CD4-positive, alpha-beta T cell treated with Interleukin-21 for 1 hour (primary cell): ENCODE measurements around the gene PILRA.
A peak's percentile ranks its signal among the peaks of the same experiment; 100 is the strongest.
"Not testable (repeated sequence)": the region's sequence is repeated elsewhere in the genome, so short reads cannot be mapped to it uniquely, and the experiment has no call there.

Experiments used
- DNase-seq: peaks from one replicate; pipeline ENCODE4 v3.0.0-alpha.2; 2020

The PILRA gene

GRCh38 chr7:100373261-100373831 lies at the start of gene PILRA:
Gene PILRA, plus strand, starts transcription at chr7:100373487. Its CDS starts 170 bp downstream, at chr7:100373657.
- no peak for DNase-seq

DNA sequence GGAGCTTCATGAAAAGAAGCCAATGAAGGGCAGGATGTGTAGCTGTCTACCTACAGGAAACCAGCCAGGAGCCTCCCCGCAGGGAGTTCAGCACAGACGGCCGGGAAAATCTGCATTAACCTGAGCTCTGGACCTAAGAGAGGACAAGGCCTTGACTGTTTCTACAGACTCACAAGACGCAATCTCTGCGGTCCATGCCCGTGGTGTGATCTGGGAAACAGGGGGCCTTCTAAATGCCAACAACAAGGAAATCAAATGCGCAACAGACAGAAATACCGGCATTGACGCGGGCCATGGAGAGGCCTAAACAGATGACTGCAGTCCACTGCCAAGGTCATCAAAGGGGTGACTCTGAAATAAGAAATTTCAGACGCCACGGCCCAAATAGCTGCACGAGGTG lies 49.1 kb upstream of the PILRA start:
- not testable (repeated sequence) for DNase-seq

- DNase-seq, result not testable (repeated sequence)
Measured at GRCh38 chr7:100325671-100326070, 47.6 kb upstream of the PILRA start.

DNA sequence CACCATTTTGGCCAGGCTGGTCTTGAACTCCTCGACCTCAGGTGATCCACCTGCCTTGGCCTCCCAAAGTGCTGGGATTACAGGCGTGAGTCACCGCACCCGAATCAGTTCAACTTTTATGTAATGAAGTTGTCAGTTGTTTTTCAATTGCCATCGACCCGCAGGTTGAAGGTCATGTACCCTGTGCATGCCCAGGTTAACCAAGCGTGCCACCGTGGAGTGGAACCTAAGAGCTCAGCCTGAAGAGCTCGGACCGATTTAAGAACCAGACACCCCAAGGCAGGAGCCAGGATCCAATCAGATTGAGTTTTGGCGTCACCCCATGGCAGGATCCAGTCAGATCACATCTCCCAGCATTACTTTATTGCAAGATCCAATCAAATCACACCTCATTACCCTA lies 46.4 kb upstream of the PILRA start:
- not testable (repeated sequence) for DNase-seq

DNA sequence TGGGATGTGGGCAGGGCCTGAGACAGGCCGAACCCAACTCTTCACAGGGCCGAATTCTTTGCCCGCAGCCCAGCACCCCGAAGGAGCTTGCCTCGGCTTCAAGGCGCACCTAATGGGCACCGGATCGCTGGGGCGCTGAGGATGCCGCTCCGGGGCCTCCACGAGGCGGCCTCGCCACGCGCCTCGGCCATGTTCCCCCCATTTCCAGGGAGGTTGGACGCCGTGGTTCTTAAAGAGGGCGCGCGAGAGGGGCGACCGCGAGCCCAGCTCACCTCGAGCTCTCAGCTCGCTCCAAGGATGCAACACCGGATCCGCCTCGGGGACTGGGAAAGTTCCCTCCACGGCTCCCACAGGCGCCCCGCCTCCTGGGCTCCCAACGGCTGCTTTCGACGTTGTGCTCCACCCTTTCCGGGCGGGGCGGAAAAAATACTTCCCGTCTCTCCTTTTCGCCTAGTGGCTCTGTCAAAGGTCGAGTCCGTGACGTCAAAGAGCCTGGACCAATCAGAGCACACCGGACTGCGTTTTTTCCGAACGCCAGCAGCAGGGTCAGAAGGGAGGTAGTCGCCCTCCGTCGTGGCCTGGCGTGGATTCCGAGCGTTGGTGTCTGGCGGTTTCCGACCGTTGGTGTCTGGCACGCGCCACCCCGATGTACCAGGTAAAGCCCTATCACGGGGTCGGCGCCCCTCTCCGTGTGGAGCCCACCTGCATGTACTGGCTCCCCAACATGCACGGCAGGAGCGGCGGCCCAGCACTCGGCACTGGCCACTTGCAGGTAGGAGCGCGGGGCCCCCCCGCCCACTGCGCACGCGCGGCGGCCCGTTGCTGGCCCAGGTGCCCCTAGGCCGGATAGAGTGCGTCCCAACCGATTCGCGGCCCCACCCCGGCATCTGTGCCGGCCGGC lies 37.5 kb upstream of the PILRA start:
- DNase-seq, result peak; percentile 92

GRCh38 chr7:100338083-100338696 lies 35.1 kb upstream of the PILRA start:
- DNase-seq, result not testable (repeated sequence)

GRCh38 chr7:100341286-100341685 lies 32.0 kb upstream of the PILRA start:
- not testable (repeated sequence) for DNase-seq

DNA sequence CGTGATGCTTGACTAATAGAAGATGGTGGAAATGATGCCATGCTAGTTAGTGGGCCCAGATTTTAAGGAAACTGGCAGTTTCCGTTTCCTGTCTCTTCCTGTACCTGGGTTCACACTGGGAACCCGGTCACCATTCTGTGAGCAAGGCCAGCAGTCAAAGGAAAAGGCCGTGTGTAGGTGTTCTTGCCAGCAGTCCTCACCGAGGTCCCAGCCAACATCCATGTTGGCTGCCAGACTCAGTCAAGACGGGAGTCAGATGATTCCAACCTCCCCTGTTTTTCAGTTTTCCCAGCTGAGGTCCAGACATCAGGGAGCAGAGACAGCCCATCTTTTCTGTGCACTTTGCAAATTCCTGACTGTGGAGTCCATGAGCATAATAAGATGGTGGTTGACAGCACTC lies 30.5 kb upstream of the PILRA start:
- no peak for DNase-seq

DNA sequence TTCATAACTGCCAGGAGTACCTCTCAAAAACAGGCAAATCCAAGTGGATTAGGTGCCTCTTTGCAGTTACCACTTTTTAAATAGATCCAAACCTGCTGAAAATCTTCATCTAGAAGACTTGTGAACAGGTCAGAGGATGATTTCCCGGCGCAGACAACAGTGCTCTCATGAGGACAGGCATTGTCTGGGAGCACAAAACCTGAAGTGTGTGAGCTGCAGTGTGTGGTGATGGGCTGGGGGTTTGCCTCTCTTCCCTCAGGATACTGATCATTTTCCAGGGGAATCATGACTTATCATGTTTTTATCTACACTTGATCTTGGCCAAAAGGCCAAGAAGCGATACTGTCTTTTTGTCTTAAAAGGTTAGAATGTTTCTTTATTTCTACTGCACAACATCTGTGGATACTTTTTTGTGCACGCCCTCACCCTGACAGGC lies 29.1 kb upstream of the PILRA start:
- not testable (repeated sequence) for DNase-seq

GRCh38 chr7:100344560-100345287 lies 28.6 kb upstream of the PILRA start:
- DNase-seq, result peak; percentile 97

- DNase-seq, result peak; percentile 80
Measured at GRCh38 chr7:100345288-100345672, 28.0 kb upstream of the PILRA start.

GRCh38 chr7:100346921-100347320 lies 26.4 kb upstream of the PILRA start:
- DNase-seq, result no peak

DNA sequence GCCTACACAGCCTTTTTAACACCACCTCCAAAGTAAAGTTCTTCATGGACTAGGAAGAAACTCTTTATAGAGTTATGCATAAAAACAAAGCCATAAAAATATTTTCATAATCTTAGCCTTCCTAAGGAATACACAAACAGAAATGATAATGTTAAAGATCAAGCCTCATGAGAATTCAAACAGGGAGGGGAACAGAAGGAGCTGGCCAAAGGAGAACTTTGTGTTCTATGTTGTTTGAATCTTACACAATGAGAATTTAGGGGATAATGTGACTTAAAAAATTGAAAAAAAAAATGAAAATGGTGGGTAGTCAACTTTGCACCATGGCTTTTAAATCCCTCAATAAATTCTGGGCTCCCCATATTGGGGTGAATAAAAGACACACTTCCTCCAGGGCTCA lies 24.5 kb upstream of the PILRA start:
- no peak for DNase-seq

- no peak for DNase-seq
Measured at GRCh38 chr7:100349757-100350156, 23.5 kb upstream of the PILRA start.

DNA sequence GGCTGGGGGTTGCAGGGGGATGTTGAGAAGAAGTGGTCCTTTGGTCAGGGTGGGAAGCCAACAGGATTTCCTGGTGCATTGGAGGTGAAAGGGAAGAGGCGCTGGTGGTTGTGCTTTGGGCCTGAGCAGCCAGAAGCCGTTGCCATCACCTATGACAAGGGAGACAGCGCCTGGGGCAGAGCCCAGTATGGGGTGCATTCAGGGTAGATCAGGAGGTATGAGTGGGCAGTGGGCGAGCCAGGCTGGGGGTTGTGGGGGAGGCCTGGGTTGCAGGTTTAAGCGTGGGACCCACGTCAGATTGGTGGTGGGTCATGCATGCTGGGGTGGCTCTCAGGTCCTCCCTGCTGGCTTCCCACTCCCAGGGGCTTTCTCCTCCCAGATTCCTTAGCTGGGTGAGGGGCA lies 21.6 kb upstream of the PILRA start:
- DNase-seq, result no peak

GRCh38 chr7:100352230-100352781 lies 21.0 kb upstream of the PILRA start:
- DNase-seq, result not testable (repeated sequence)

DNA sequence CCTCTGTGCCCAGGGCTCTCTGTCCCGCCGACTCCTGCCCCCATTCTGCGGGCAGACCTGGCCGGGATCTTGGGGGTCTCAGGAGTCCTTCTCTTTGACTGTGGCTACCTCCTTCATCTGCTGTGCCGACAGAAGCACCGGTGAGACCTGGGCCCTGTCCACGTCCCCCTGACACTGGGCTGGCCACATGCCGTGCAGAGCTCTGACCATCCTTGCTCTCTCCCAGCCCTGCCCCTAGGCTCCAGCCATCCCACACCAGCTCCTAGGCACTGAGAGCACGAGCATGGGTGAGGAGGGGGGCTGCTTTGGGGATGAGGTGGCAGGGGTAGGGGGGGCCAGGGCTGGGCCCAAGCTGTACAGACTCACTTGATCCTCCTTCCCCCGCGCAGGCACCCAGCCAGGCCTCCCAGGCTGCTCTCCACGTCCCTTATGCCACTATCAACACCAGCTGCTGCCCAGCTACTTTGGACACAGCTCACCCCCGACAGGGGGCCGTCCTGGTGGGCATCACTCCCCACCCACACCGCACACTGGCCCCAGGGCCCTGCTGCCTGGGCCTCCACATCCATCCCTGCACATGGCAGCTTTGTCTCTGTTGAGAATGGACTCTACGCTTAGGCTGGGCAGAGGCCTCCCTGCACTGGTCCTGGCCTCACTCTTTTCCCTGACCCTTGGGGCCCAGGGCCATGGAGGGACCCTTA lies 20.2 kb upstream of the PILRA start:
- DNase-seq, result no peak

DNA sequence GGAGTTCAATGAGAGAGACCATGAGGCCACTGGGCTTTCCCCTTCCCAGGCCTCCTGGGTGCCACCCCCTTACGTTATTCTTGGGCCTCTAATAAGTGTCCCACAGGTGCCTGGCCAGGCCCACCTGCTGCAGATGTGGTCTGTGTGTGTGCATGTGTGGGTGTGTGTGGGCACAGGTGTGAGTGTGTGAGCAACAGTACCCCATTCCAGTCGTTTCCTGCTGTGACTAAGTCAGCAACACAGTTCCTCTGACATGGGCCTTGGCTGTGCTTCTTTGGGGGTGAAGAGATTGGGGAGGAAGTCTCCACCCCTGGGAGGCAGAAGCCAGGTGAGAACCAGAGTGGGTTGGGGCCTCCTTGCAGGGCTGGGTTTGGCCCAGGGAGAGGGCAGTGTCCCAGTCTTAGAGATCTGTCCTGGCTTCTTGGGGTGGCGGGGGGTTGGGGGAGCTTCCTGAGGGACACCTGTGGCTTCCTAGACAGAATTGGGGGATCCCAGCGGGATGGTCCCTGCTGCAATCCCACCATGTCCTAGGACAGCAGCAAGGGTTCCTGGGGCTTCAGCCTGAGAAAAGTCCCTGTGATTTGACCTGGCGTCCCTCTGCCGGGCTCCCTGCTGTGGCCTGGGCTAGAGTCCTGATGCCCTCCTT lies 19.5 kb upstream of the PILRA start:
- peak; percentile 49 for DNase-seq

- DNase-seq, result no peak
Measured at GRCh38 chr7:100356416-100357068, 16.7 kb upstream of the PILRA start.

DNA sequence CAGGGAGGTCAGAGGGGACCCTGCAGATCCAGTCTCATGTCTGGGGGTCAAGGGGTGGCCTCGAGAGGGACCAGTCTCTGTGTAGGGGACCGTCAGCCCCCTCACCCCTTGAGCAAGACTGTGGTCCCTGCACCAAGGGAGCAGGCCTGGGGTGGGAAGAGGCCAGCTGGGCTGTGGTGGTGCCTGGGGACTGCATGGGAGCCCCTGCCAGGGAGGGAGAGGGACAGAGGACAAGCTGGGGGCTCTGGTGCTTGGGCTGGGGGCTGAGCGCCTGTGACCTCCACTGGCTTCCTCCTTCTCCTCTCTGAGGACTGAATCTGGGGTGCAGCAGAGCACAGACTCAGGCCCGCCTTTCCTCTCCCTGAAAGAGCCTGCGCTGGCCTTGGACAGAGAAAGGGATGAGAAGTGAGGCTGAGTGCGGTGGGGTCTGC lies 16.1 kb upstream of the PILRA start:
- DNase-seq, result no peak
